Measurements from ENCODE around the gene MYBPC1.

The MYBPC1 gene

GRCh38 chr12:101582937-101583336, 11.8 kb upstream of the MYBPC1 start:
- DNase-seq (ENCODE audit: low read depth) = no peak
- TF ChIP-seq CTCF (IDR thresholded peaks at IDR 0.05; ENCODE audit: low read length, missing control alignments) = no peak
- no peak overlapping the region for H3K4me3 ChIP-seq (replicated peaks; ENCODE audit: low read depth, low read length)

- DNase-seq (ENCODE audit: low read depth) = no peak
- no peak overlapping the region for H3K4me3 ChIP-seq (replicated peaks; ENCODE audit: low read depth, low read length)
- TF ChIP-seq CTCF (IDR thresholded peaks at IDR 0.05; ENCODE audit: low read length, missing control alignments) = no peak
Observed at GRCh38 chr12:101590383-101590782, 4.4 kb upstream of the MYBPC1 start.

GRCh38 chr12:101591781-101592180, 3.0 kb upstream of the MYBPC1 start:
- DNase-seq (ENCODE audit: low read depth) = no peak
- H3K4me3 ChIP-seq (replicated peaks; ENCODE audit: low read depth, low read length) = no peak overlapping the region
- TF ChIP-seq CTCF (IDR thresholded peaks at IDR 0.05; ENCODE audit: low read length, missing control alignments) = no peak

GRCh38 chr12:101592448-101592847, 2.3 kb upstream of the MYBPC1 start:
- DNase-seq (ENCODE audit: low read depth) = no peak
- H3K4me3 ChIP-seq (replicated peaks; ENCODE audit: low read depth, low read length) = no peak overlapping the region
- no peak for TF ChIP-seq CTCF (IDR thresholded peaks at IDR 0.05; ENCODE audit: low read length, missing control alignments)

- no peak overlapping the region for H3K4me3 ChIP-seq (replicated peaks; ENCODE audit: low read depth, low read length)
- TF ChIP-seq CTCF (IDR thresholded peaks at IDR 0.05; ENCODE audit: low read length, missing control alignments) = no peak
- DNase-seq (ENCODE audit: low read depth) = no peak
Observed at GRCh38 chr12:101592921-101593320, 1.9 kb upstream of the MYBPC1 start.

GRCh38 chr12:101596172-101596571, 1.4 kb downstream of the MYBPC1 start:
- no peak for TF ChIP-seq CTCF (IDR thresholded peaks at IDR 0.05; ENCODE audit: low read length, missing control alignments)
- H3K4me3 ChIP-seq (replicated peaks; ENCODE audit: low read depth, low read length) = no peak overlapping the region
- DNase-seq (ENCODE audit: low read depth) = no peak

- TF ChIP-seq CTCF (IDR thresholded peaks at IDR 0.05; ENCODE audit: low read length, missing control alignments) = no peak
- H3K4me3 ChIP-seq (replicated peaks; ENCODE audit: low read depth, low read length) = no peak overlapping the region
- DNase-seq (ENCODE audit: low read depth) = no peak
Observed at GRCh38 chr12:101597164-101597563, 2.4 kb downstream of the MYBPC1 start.

All from fibroblast of pulmonary artery (primary cell).